ENCODE results near the gene THY1.

Gene THY1

GRCh38 chr11:119368121-119369034 lies 54.6 kb downstream of the THY1 start:
- no peak for DNase-seq

- no peak for DNase-seq
Observed at GRCh38 chr11:119367661-119368120, 55.3 kb downstream of the THY1 start.

All from activated CD4-positive, CD25-positive, alpha-beta regulatory T cell treated with anti-CD3 and anti-CD28 coated beads, Interleukin-2, amount 50 U/mL, for 72 hours (primary cell).